Liver (tissue), 9 donors: Measurements from ENCODE around the gene TEX2. TPM values are rescaled to one million over a fixed set of nuclear protein-coding genes. Genes with fewer than 3 reads are reported as not detected.

ENCODE experiments used
- DNase-seq: peaks from one replicate; pipeline ENCODE4 v3.0.0-alpha.2; 2017; ENCODE audit warnings: low spot score
- H3K27ac ChIP-seq, 2 donors: one replicate each; pipeline ENCODE4 v1.7.0; 2013; ENCODE audit warnings: inconsistent platforms in 2 of 2, low read length in 2 of 2, control low read depth in 1 of 2, low read depth in 1 of 2, mild to moderate bottlenecking in 1 of 2
- H3K27me3 ChIP-seq, 4 donors: one replicate each; pipeline versions ENCODE4 v1.6.1 to v1.7.0; 2013; ENCODE audit warnings: low read length in 3 of 4, inconsistent platforms in 1 of 4, mild to moderate bottlenecking in 1 of 4, moderate library complexity in 1 of 4; ENCODE audit not compliant: control insufficient read depth in 4 of 4, insufficient read depth in 4 of 4
- H3K36me3 ChIP-seq, 4 donors: one replicate each; pipeline versions ENCODE4 v1.6.1 to v1.7.0; 2013; ENCODE audit warnings: low read length in 3 of 4, mild to moderate bottlenecking in 3 of 4, low read depth in 1 of 4, moderate library complexity in 1 of 4; ENCODE audit not compliant: control insufficient read depth in 4 of 4, insufficient read depth in 3 of 4
- H3K4me1 ChIP-seq, 4 donors: one replicate each; pipeline versions ENCODE4 v1.6.1 to v1.7.0; 2013; ENCODE audit warnings: low read length in 3 of 4, mild to moderate bottlenecking in 3 of 4, moderate library complexity in 1 of 4; ENCODE audit not compliant: control insufficient read depth in 4 of 4, insufficient read depth in 4 of 4
- H3K4me3 ChIP-seq, 3 donors: one replicate each; pipeline versions ENCODE4 v1.6.1 to v1.7.0; 2013; ENCODE audit warnings: low read length in 3 of 3, control low read depth in 1 of 3, low read depth in 1 of 3, mild to moderate bottlenecking in 1 of 3
- H3K9ac ChIP-seq, 2 donors: one replicate each; pipeline ENCODE4 v1.7.0; 2013; ENCODE audit warnings: low read length in 2 of 2, mild to moderate bottlenecking in 2 of 2, moderate library complexity in 2 of 2, control low read depth in 1 of 2, low read depth in 1 of 2
- H3K9me3 ChIP-seq, 4 donors: one replicate each; pipeline versions ENCODE4 v1.6.1 to v1.7.0; 2013; ENCODE audit warnings: low read length in 3 of 4; ENCODE audit not compliant: control insufficient read depth in 4 of 4
- ATF3 ChIP-seq: IDR thresholded peaks from 2 replicates; pipeline ENCODE4 v1.6.1; 2016; ENCODE audit warnings: antibody characterized with exemption
- CTCF ChIP-seq: fragments of 150-350 bp; IDR thresholded peaks from 2 replicates; pipeline ENCODE4 v1.5.1; 2017; ENCODE audit warnings: improper control_type of control experiment, low read depth, low read length; ENCODE audit not compliant: missing input control
- EGR1 ChIP-seq, 2 donors: IDR thresholded peaks; 2 replicates each; pipeline ENCODE4 v1.6.1; 2016 to 2018; ENCODE audit warnings: antibody characterized with exemption in 2 of 2, low read depth in 2 of 2
- FOXA1 ChIP-seq: IDR thresholded peaks from 2 replicates; pipeline ENCODE4 v1.6.1; 2016; ENCODE audit warnings: antibody characterized with exemption
- FOXA2 ChIP-seq: IDR thresholded peaks from 2 replicates; pipeline ENCODE4 v1.6.1; 2016; ENCODE audit warnings: antibody characterized with exemption
- GABPA ChIP-seq, 2 donors: IDR thresholded peaks in 1 of 2; conservative IDR thresholded peaks in 1 of 2; 2 replicates each; pipeline ENCODE4 v1.6.1; 2016; ENCODE audit warnings: antibody characterized with exemption in 2 of 2, mild to moderate bottlenecking in 1 of 2, moderate library complexity in 1 of 2
- HNF4A ChIP-seq, 2 donors: conservative IDR thresholded peaks; 2 replicates each; pipeline ENCODE4 v1.6.1; 2016; ENCODE audit warnings: antibody characterized with exemption in 2 of 2, mild to moderate bottlenecking in 2 of 2
- HNF4G ChIP-seq: IDR thresholded peaks from 2 replicates; pipeline ENCODE4 v1.6.1; 2016; ENCODE audit warnings: antibody characterized with exemption
- JUND ChIP-seq, 2 donors: IDR thresholded peaks; 2 replicates each; pipeline ENCODE4 v1.6.1; 2016; ENCODE audit warnings: antibody characterized with exemption in 2 of 2
- MAX ChIP-seq: IDR thresholded peaks from 2 replicates; pipeline ENCODE4 v1.6.1; 2016; ENCODE audit warnings: antibody characterized with exemption
- NR2F2 ChIP-seq: IDR thresholded peaks from 2 replicates; pipeline ENCODE4 v1.6.1; 2016; ENCODE audit warnings: antibody characterized with exemption
- RAD21 ChIP-seq, 2 donors: IDR thresholded peaks; 2 replicates each; pipeline ENCODE4 v1.6.1; 2016; ENCODE audit warnings: antibody characterized with exemption in 2 of 2, mild to moderate bottlenecking in 2 of 2
- REST ChIP-seq: IDR thresholded peaks from 2 replicates; pipeline ENCODE4 v1.6.1; 2016; ENCODE audit warnings: antibody characterized with exemption, mild to moderate bottlenecking
- RXRA ChIP-seq, 2 donors: IDR thresholded peaks; 2 replicates each; pipeline ENCODE4 v1.6.1; 2017 to 2018; ENCODE audit warnings: antibody characterized with exemption in 2 of 2, mild to moderate bottlenecking in 1 of 2
- SP1 ChIP-seq: IDR thresholded peaks from 2 replicates; pipeline ENCODE4 v1.6.1; 2018; ENCODE audit warnings: antibody characterized with exemption, mild to moderate bottlenecking
- TAF1 ChIP-seq: conservative IDR thresholded peaks from 2 replicates; pipeline ENCODE4 v1.6.1; 2016; ENCODE audit warnings: antibody characterized with exemption, mild to moderate bottlenecking
- YY1 ChIP-seq: IDR thresholded peaks from 2 replicates; pipeline ENCODE4 v1.6.1; 2016; ENCODE audit warnings: antibody characterized with exemption, mild to moderate bottlenecking
- ZBTB33 ChIP-seq: IDR thresholded peaks from 2 replicates; pipeline ENCODE4 v1.6.1; 2016; ENCODE audit warnings: antibody characterized with exemption
- WGBS: extraction: QIAGEN DNeasy Blood & Tissue Kit; methylation state at CpG from one replicate; pipeline ENCODE4 v1.1.7; 2013; 5-methylcytosine and 5-hydroxymethylcytosine counted together
- polyA plus RNA-seq, 2 donors: library from polyadenylated mRNA; stranded (reverse) in 1 of 2; unstranded in 1 of 2; fragments of 200-250 nt in 1 of 2; fragments of >200 nt in 1 of 2; fragmentation: Nextera tagmentation in 1 of 2; extraction: Ambion mirVana in 1 of 2; gene quantifications; one replicate each; pipeline versions ENCODE4 v1.2.1 to v1.2.3, GENCODE V29; 2013 to 2015
- total RNA-seq, 2 donors: library from RNA; depleted of rRNA; stranded (reverse); fragments of >200 nt; gene quantifications; one replicate each; pipeline ENCODE4 v1.2.3, GENCODE V29; 2014
- donor health status: healthy.
- donor health status: healthy.
- donor health status: healthy.
- donor health status: healthy.
- donor health status: healthy.

TEX2 gene
- total and polyA plus RNA-seq, 4 donors = 15.9 to 39.8 (median 28.2) TPM

GRCh38 chr17:64256913-64257807, 5.9 kb downstream of the TEX2 start:
- Histone ChIP-seq H3K36me3 (no peaks in the 10 kb centered on the region), H3K9me3 (no peaks in the 10 kb centered on the region), H3K27ac (no peak overlapping the region), H3K27me3 (no peaks in the 10 kb centered on the region), H3K4me1 (peaks cover 2 to 49% (median 37%) of the 10 kb centered on the region in 4 donors), H3K4me3 (no peak overlapping the region), H3K9ac (no peak overlapping the region)
- no peak for TF ChIP-seq RXRA (IDR thresholded peaks at IDR 0.05)
- TF ChIP-seq NR2F2 = no peak
- no peak for TF ChIP-seq ATF3
- no peak for TF ChIP-seq YY1
- TF ChIP-seq GABPA (IDR thresholded peaks at IDR 0.05 in 1 of 2, conservative IDR thresholded peaks at IDR 0.05 in 1 of 2) = no peak
- no peak for TF ChIP-seq HNF4A (conservative IDR thresholded peaks at IDR 0.05)
- no peak for TF ChIP-seq FOXA2
- TF ChIP-seq EGR1 (IDR thresholded peaks at IDR 0.05; ENCODE audit: low read depth in 2 of 2) = no peak
- no peak for TF ChIP-seq RAD21 (IDR thresholded peaks at IDR 0.05)
- no peak for TF ChIP-seq TAF1
- no peak for TF ChIP-seq SP1
- no peak for TF ChIP-seq CTCF
- no peak for TF ChIP-seq HNF4G
- TF ChIP-seq MAX = no peak
- TF ChIP-seq ZBTB33 = no peak
- no peak for TF ChIP-seq FOXA1
- TF ChIP-seq REST = no peak
- TF ChIP-seq JUND (IDR thresholded peaks at IDR 0.05) = no peak
- 87% methylated on average over 9 of the region's 9 CpGs for WGBS
- DNase-seq = no peak
